PC-3 (cell line): ENCODE data around the gene NEURL1B. TPM values are rescaled to one million over a fixed set of nuclear protein-coding genes. Genes with fewer than 3 reads are reported as not detected.

Experiments
- ATAC-seq: fragments of 200-7000 bp; cut with Tn5 transposase; 2 replicates; pipeline ENCODE4 v1.9.1; 2020; ENCODE audit warnings: mild to moderate bottlenecking, moderate library complexity
- BruUV-seq: library from RNA; stranded (reverse); fragments of 400-500 nt; replicated peaks from 2 replicates; lab custom pipeline; 2021; lab: Mats Ljungman, UMichigan
- CTCF ChIA-PET: fragments of 300-600 bp; sonication (Branson Sonifier 250); formaldehyde crosslinking; loops from one replicate; lab custom pipeline; 2022; ENCODE audit warnings: antibody characterized with exemption; lab: Charles Lee
- POLR2A ChIA-PET: fragments of 300-600 bp; sonication (Branson Sonifier 250); formaldehyde crosslinking; loops from one replicate; lab custom pipeline; 2022; ENCODE audit warnings: antibody characterized with exemption; ENCODE audit not compliant: unreplicated experiment; lab: Charles Lee
- DNase-seq: peaks from one replicate; pipeline ENCODE4 v3.0.0-alpha.2; 2015
- H2AFZ ChIP-seq: fragments of 300-600 bp; sonication (generic); 2 replicates; pipeline ENCODE4 v1.6.0; 2016; ENCODE audit warnings: antibody characterized with exemption, low read length
- H3F3A ChIP-seq: fragments of 300-600 bp; sonication (generic); one replicate; pipeline ENCODE4 v1.6.0; 2017; ENCODE audit warnings: antibody characterized with exemption, low read length, control low read depth, mild to moderate bottlenecking; ENCODE audit not compliant: unreplicated experiment
- H3K27ac ChIP-seq: fragments of 300-600 bp; sonication (generic); 2 replicates; pipeline ENCODE4 v1.5.1; 2016; ENCODE audit warnings: mild to moderate bottlenecking, low read length
- H3K27me3 ChIP-seq: fragments of 300-600 bp; sonication (generic); 2 replicates; pipeline ENCODE4 v1.6.1; 2016; ENCODE audit warnings: low read length, mixed read lengths
- H3K36me3 ChIP-seq: fragments of 300-600 bp; sonication (generic); 2 replicates; pipeline ENCODE4 v1.6.1; 2016; ENCODE audit warnings: low read depth, mixed run types, low read length, mixed read lengths
- H3K4me1 ChIP-seq: fragments of 300-600 bp; sonication (generic); 2 replicates; pipeline ENCODE4 v1.5.1; 2016; ENCODE audit warnings: low read length; ENCODE audit not compliant: insufficient read depth
- H3K4me2 ChIP-seq: fragments of 300-600 bp; sonication (generic); 2 replicates; pipeline ENCODE4 v1.6.0; 2016; ENCODE audit warnings: low read length
- H3K4me3 ChIP-seq: fragments of 300-600 bp; sonication (generic); 2 replicates; pipeline ENCODE4 v1.5.1; 2016; ENCODE audit warnings: mild to moderate bottlenecking, low read length, mixed read lengths
- H3K79me2 ChIP-seq: fragments of 300-600 bp; sonication (generic); 2 replicates; pipeline ENCODE4 v1.6.1; 2017; ENCODE audit warnings: low read length, mixed read lengths
- H3K9ac ChIP-seq: fragments of 300-600 bp; sonication (generic); 2 replicates; pipeline ENCODE4 v1.6.0; 2016; ENCODE audit warnings: mild to moderate bottlenecking, low read length
- H3K9me2 ChIP-seq: fragments of 300-600 bp; sonication (generic); replicated peaks from 2 replicates; pipeline ENCODE4 v1.6.1; 2016; ENCODE audit warnings: mixed run types, low read length, mixed read lengths
- H3K9me3 ChIP-seq: fragments of 300-600 bp; sonication (generic); 2 replicates; pipeline ENCODE4 v1.6.1; 2016; ENCODE audit warnings: low read length, mixed read lengths
- H4K20me1 ChIP-seq: fragments of 300-600 bp; sonication (generic); 2 replicates; pipeline ENCODE4 v1.6.1; 2016; ENCODE audit warnings: low read length, mixed read lengths
- EZH2 ChIP-seq: fragments of 300-600 bp; sonication (generic); IDR thresholded peaks from one replicate; pipeline ENCODE4 v1.6.1; 2017; ENCODE audit warnings: antibody characterized with exemption, mild to moderate bottlenecking, low read length; ENCODE audit not compliant: unreplicated experiment
- EZH2phosphoT487 ChIP-seq: fragments of 300-600 bp; sonication (generic); IDR thresholded peaks from 2 replicates; pipeline ENCODE4 v1.6.1; 2018; ENCODE audit warnings: mild to moderate bottlenecking, antibody characterized with exemption, low read length, borderline replicate concordance
- intact Hi-C: fragments of 100-400 bp; cut with micrococcal nuclease; formaldehyde crosslinking; loops from 2 replicates; pipeline ENCODE4 v1.9.0; 2023
- total RNA-seq: library from RNA; depleted of rRNA; stranded (reverse); fragments of >200 nt; gene quantifications from 2 replicates; pipeline ENCODE4 v1.2.3, GENCODE V29; 2014
- TF ChIP-seq, protein P1 (sequence below): fragments of 300-600 bp; sonication (generic); conservative IDR thresholded peaks from 2 replicates; pipeline ENCODE4 v1.5.1; 2017; ENCODE audit warnings: antibody characterized with exemption, low read depth, mild to moderate bottlenecking, low read length

NEURL1B gene
- total RNA-seq, 1 experiment from 2014 or later = 0.95 TPM

DNA sequence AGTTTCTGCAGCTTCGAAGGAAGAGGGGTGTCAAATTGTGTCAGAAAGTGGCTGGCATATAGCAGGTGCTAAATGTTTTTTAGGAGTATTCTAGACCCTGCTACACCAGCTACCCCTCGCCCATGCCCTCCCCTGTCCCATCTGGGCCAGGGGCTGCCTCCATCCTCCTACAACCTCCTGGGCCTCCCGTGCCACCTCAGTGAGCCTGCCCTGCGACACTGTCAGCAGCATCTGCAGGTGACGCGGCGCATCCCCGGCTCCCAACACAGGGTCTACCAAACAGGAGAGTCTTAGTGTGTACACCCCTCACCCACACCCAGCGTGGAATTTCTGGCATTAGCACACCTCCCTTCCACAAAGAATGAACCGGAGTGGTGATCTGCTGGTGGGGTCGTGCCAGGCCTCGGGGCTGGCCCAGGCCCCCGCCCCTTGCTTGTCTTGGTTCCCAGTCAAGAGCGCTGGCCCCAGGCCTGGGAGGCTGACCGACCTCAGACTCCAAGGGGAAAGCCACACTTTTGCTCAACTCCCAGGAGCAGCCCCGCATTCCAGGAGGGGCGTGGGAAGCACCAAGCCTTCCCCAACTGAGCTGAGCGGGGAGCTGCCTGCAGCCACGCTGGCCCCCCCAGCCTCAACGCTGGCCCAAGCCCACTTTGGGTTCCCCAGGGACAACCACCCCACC, 55.2 kb downstream of the NEURL1B start:
- ATAC-seq (no peak), DNase-seq (no peak)
- Histone ChIP-seq H3K4me3 (no peak overlapping the region), H3K4me1 (no peaks in the 10 kb centered on the region), H3K9me2 (no peaks in the 10 kb centered on the region), H4K20me1 (no peaks in the 10 kb centered on the region), H2AFZ (no peak overlapping the region), H3K9ac (no peak overlapping the region), H3K36me3 (no peaks in the 10 kb centered on the region), H3K4me2 (no peak overlapping the region), H3K27ac (no peak overlapping the region), H3F3A (no peaks in the 10 kb centered on the region), H3K79me2 (no peaks in the 10 kb centered on the region), H3K9me3 (no peaks in the 10 kb centered on the region), H3K27me3 (peaks cover 8% of the 10 kb centered on the region)
- no TSS peak for BruUV-seq
- intact Hi-C loops = loop anchor here (5.0 kb wide), 2 partner anchors 44 to 234 kb away; no protein-coding TSS in a partner anchor
- ChIA-PET POLR2A (no interaction called here), CTCF (interaction anchor here (0.8 kb wide), 1 partner anchor 235 kb away, joined by 5 read pairs; no protein-coding TSS in a partner anchor)
- TF ChIP-seq EZH2phosphoT487 (no peak), EZH2 (no peak)
- TF ChIP-seq, protein P1, sequence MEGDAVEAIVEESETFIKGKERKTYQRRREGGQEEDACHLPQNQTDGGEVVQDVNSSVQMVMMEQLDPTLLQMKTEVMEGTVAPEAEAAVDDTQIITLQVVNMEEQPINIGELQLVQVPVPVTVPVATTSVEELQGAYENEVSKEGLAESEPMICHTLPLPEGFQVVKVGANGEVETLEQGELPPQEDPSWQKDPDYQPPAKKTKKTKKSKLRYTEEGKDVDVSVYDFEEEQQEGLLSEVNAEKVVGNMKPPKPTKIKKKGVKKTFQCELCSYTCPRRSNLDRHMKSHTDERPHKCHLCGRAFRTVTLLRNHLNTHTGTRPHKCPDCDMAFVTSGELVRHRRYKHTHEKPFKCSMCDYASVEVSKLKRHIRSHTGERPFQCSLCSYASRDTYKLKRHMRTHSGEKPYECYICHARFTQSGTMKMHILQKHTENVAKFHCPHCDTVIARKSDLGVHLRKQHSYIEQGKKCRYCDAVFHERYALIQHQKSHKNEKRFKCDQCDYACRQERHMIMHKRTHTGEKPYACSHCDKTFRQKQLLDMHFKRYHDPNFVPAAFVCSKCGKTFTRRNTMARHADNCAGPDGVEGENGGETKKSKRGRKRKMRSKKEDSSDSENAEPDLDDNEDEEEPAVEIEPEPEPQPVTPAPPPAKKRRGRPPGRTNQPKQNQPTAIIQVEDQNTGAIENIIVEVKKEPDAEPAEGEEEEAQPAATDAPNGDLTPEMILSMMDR = no peak

DNA sequence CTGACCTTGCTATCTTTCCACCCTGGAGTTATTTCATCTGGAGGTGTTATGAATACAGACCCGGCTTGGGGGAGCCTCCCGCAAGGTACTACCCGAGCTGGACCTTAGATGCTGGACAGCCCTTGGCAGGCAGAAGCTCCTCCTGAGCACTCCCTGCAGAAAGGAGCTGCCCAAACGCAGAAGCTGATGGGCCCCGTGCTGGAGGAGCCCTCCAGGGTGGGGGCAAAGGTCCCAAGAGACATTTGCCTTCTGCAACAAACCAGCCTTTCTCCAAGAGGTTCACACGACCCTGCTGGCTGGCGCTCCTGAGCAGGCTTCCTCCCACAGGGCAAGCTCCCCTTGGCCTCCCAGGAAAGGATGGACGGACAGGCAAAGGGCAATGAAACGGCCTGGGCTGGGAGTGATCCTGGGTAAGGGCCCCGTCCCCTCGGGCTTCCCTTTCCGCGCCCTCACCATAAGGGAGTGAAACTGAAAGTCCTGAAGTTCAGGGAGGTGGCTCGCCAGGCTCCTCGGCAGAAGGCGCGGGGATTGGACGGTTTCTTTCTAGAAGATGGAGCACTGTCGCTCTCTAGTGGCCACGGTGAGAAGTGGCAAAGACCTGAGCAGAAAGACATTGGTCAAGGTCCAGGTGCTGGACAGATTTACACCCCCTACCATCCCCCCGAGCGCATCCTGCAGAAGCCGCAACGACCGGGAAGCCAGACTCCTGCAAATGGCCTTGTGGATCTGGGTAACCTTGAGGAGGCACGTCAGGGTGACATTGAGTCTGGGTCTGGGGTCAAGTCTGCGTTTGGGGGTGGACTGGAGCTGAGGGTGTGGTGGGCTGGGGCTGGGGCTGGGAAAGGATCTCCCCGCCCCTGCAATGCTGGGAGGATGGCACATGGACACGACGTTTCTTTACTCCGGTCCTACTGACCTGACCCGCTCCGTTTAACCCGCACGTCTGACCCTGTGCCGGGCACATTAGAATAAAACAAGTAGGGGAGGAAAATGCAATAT, 56.4 kb downstream of the NEURL1B start:
- no peaks in the 10 kb centered on the region for H3K9me2 ChIP-seq
- H3K9me3 ChIP-seq = no peaks in the 10 kb centered on the region
- H3K4me2 ChIP-seq = peak overlapping the region; percentile 88
- intact Hi-C loops = loop anchor here (1.0 to 5.0 kb wide), 4 partner anchors 31 to 235 kb away; no protein-coding TSS in a partner anchor
- no peaks in the 10 kb centered on the region for H3K36me3 ChIP-seq
- peak; percentile 89 for DNase-seq
- H3F3A ChIP-seq = no peaks in the 10 kb centered on the region
- ChIA-PET POLR2A (no interaction called here), CTCF (interaction anchor here (0.6 to 1.0 kb wide), 4 partner anchors 34 to 236 kb away, joined by 3 to 5 read pairs (median 3); no protein-coding TSS in a partner anchor)
- no peaks in the 10 kb centered on the region for H3K79me2 ChIP-seq
- H3K9ac ChIP-seq = peak overlapping the region; percentile 45
- H3K4me3 ChIP-seq = peak overlapping the region; percentile 69
- TF ChIP-seq, protein P1 = peak; percentile 92
- TF ChIP-seq EZH2phosphoT487 = no peak
- peak overlapping the region; percentile 82 for H2AFZ ChIP-seq
- H3K4me1 ChIP-seq = 0 out of 2 replicates have a peak, but pooled peaks cover 5% of the 10 kb centered on the region
- no peaks in the 10 kb centered on the region for H4K20me1 ChIP-seq
- ATAC-seq = peak; percentile 80
- no TSS peak for BruUV-seq
- peaks cover 15% of the 10 kb centered on the region for H3K27me3 ChIP-seq
- no peak overlapping the region for H3K27ac ChIP-seq
